Measurements from ENCODE around the gene EDN1. TPM values are rescaled to one million over a fixed set of nuclear protein-coding genes. Genes with fewer than 3 reads are reported as not detected.

Gene EDN1
- total and polyA plus RNA-seq, 10 of the 15 experiments (the other 5 are each of a cell fraction or from before 2014, with no cell fraction given) = 2.0 to 6.6 (median 3.1) TPM

DNA sequence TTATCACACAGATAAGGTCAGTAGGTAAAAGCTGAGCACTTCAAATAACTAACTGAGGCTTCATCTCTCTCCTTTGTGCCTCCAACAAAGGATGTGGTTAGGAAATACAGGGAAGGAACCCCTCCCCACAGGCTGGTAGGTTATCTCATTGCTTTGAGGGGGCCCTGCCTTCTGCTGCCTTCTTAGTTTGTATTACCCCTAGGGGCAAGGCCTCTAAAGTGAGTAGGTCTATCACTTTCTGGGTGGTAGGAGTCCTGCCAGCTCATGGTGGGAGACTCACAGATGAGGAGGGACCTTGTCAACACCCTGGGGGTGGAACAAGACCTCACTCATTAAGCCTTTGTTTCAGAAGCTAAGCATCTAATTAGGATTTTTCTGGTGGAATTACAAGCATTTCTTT is 34.6 kb downstream of the EDN1 start:
- Histone ChIP-seq H3K4me1 (ENCODE audit: control insufficient read depth, insufficient read depth, low read length) (no peaks in the 10 kb centered on the region), H3K9me3 (replicated peaks; ENCODE audit: control insufficient read depth, insufficient read depth, low read length) (no peaks in the 10 kb centered on the region), H3K36me3 (ENCODE audit: control insufficient read depth in 2 of 2, insufficient read depth in 2 of 2, low read length in 1 of 2) (no peaks in the 10 kb centered on the region), H3K9ac (ENCODE audit: control insufficient read depth, insufficient read depth, low read length) (no peak overlapping the region), H2AFZ (ENCODE audit: control insufficient read depth, low read depth, low read length) (no peak overlapping the region), H3K4me3 (no peak overlapping the region), H4K20me1 (ENCODE audit: control insufficient read depth, insufficient read depth) (no peaks in the 10 kb centered on the region), H3K27me3 (replicated peaks in 1 of 2; ENCODE audit: control insufficient read depth in 2 of 2, insufficient read depth in 2 of 2, low read length in 1 of 2) (no peaks in the 10 kb centered on the region), H3K27ac (ENCODE audit: control insufficient read depth, insufficient read depth) (no peak overlapping the region), H3K79me2 (ENCODE audit: control insufficient read depth, insufficient read depth, low read length) (no peaks in the 10 kb centered on the region), H3K4me2 (ENCODE audit: control insufficient read depth, insufficient read depth) (no peak overlapping the region)
- ChIA-PET RAD21 (ENCODE audit: unreplicated experiment) (interaction anchor here (1.2 to 1.4 kb wide), 2 partner anchors 14 to 39 kb away, joined by 3 read pairs; no protein-coding TSS in a partner anchor), CTCF (interaction anchor here (0.8 to 1.5 kb wide), 6 partner anchors 8 to 280 kb away, joined by 3 to 6 read pairs (median 3); partner anchors contain the start of gene EDN1), SMC1A (ENCODE audit: uncharacterized antibody, unreplicated experiment) (interaction anchor here (0.7 to 2.2 kb wide), 15 partner anchors 9 to 184 kb away, joined by 3 to 13 read pairs (median 4); partner anchors contain the start of gene EDN1), POLR2A (interaction anchor here (2.0 kb wide), 1 partner anchor 9 kb away, joined by 5 read pairs; no protein-coding TSS in a partner anchor)
- no peak for ATAC-seq
- FAIRE-seq = no peak
- in situ Hi-C loops (cut with MboI) = no loop called here
- DNase-seq (ENCODE audit: low read depth, low spot score) = no peak
- no peak for TF ChIP-seq HCFC1 (IDR thresholded peaks at IDR 0.05; ENCODE audit: low read length)
- no peak for TF ChIP-seq CREM (IDR thresholded peaks at IDR 0.05; ENCODE audit: low read depth)
- TF ChIP-seq CHD2 (IDR thresholded peaks at IDR 0.05; ENCODE audit: borderline replicate concordance, low read depth, low read length) = no peak
- no peak for TF ChIP-seq KDM1A (IDR thresholded peaks at IDR 0.05; ENCODE audit: borderline replicate concordance)
- TF ChIP-seq KLF5 (IDR thresholded peaks at IDR 0.05; ENCODE audit: partially characterized antibody) = no peak
- TF ChIP-seq RFX5 (IDR thresholded peaks at IDR 0.05; ENCODE audit: low read depth, low read length) = no peak
- no peak for TF ChIP-seq CEBPB (IDR thresholded peaks at IDR 0.05; ENCODE audit: borderline replicate concordance in 1 of 2, low read depth in 2 of 2, low read length in 2 of 2)
- TF ChIP-seq KAT2A (conservative IDR thresholded peaks at IDR 0.05; ENCODE audit: control insufficient read depth, low read depth, low read length) = no peak
- no peak for TF ChIP-seq HDAC2 (IDR thresholded peaks at IDR 0.05)
- TF ChIP-seq POLR2AphosphoS2 (IDR thresholded peaks at IDR 0.05; ENCODE audit: low read depth, low read length) = no peak
- BruUV-seq (replicated peaks) = no TSS peak
- intact Hi-C loops (cut with micrococcal nuclease; ENCODE audit: unreplicated experiment) = no loop called here
